ENCODE data around the gene ITPKA. TPM values are rescaled to one million over a fixed set of nuclear protein-coding genes. Genes with fewer than 3 reads are reported as not detected.

The ITPKA gene
- total RNA-seq: 0.66 and 2.3 TPM in 2 replicates

GRCh38 chr15:41493205-41493901 is at the start of gene ITPKA:
TSS of gene ITPKA (plus strand) at chr15:41493874. CDS start at chr15:41493928, 54 bp downstream.

GRCh38 chr15:41513506-41514227 is 20.0 kb downstream of the ITPKA start, which contains the start of gene LTK:
TSS of gene LTK (minus strand) at chr15:41513827. CDS start at chr15:41513709, 118 bp downstream.

Other genes with a start within 250 kb of the ITPKA start
- gene OIP5, start 161.3 kb upstream of the ITPKA start, total RNA-seq: 3.2 and 8.3 TPM in 2 replicates
- 27.9 and 75.9 TPM in 2 replicates for gene NUSAP1, start 161.0 kb upstream of the ITPKA start, total RNA-seq
- 21.3 TPM in 2 replicates for gene NDUFAF1, start 91.4 kb upstream of the ITPKA start, total RNA-seq
- 16.3 and 18.1 TPM in 2 replicates for gene RTF1, start 76.8 kb upstream of the ITPKA start, total RNA-seq
- gene LTK, start 20.0 kb downstream of the ITPKA start, total RNA-seq: under 0.01 and 0.19 TPM in 2 replicates
- 14.4 and 20.6 TPM in 2 replicates for gene RPAP1, start 50.4 kb downstream of the ITPKA start, total RNA-seq
- 6.3 and 8.5 TPM in 2 replicates for gene TYRO3, start 65.3 kb downstream of the ITPKA start, total RNA-seq
- gene MGA, start 166.5 kb downstream of the ITPKA start, total RNA-seq: 22.5 and 41.9 TPM in 2 replicates

Data from endothelial cell of coronary artery (primary cell).